KMS-11 (cell line): ENCODE results near the gene ZNF827.

Experiments
- H2AFZ ChIP-seq: fragments of 200-600 bp; sonication (generic); 2 replicates; pipeline ENCODE4 v1.6.1; 2016; ENCODE audit warnings: antibody characterized with exemption, mixed run types, low read depth
- H3K27ac ChIP-seq: fragments of 200-600 bp; sonication (generic); 2 replicates; pipeline ENCODE4 v1.6.1; 2016; ENCODE audit warnings: mild to moderate bottlenecking, mixed run types
- H3K27me3 ChIP-seq: fragments of 200-600 bp; sonication (generic); 2 replicates; pipeline ENCODE4 v1.6.1; 2017; ENCODE audit warnings: mild to moderate bottlenecking, low read depth, mixed run types, moderate library complexity; ENCODE audit not compliant: insufficient read depth
- H3K36me3 ChIP-seq: fragments of 200-600 bp; sonication (generic); 2 replicates; pipeline ENCODE4 v1.6.1; 2017; ENCODE audit warnings: mild to moderate bottlenecking, mixed run types; ENCODE audit not compliant: insufficient read depth
- H3K4me1 ChIP-seq: fragments of 200-600 bp; sonication (generic); 2 replicates; pipeline ENCODE4 v1.6.1; 2016; ENCODE audit warnings: mild to moderate bottlenecking, low read depth, mixed run types; ENCODE audit not compliant: poor library complexity, severe bottlenecking
- H3K4me2 ChIP-seq: fragments of 200-600 bp; sonication (generic); 2 replicates; pipeline ENCODE4 v1.7.0; 2016; ENCODE audit warnings: mild to moderate bottlenecking, mixed run types
- H3K4me3 ChIP-seq: fragments of 200-600 bp; sonication (generic); IDR thresholded peaks from 2 replicates; pipeline ENCODE4 v1.6.1; 2017; ENCODE audit warnings: low read depth, low read length, mixed read lengths; ENCODE audit not compliant: insufficient read depth
- H3K79me2 ChIP-seq: fragments of 200-600 bp; sonication (generic); 2 replicates; pipeline ENCODE4 v1.6.1; 2016; ENCODE audit warnings: low read depth, mixed run types; ENCODE audit not compliant: insufficient read depth
- H3K9ac ChIP-seq: fragments of 200-600 bp; sonication (generic); 2 replicates; pipeline ENCODE4 v1.6.1; 2016; ENCODE audit warnings: mild to moderate bottlenecking, mixed run types
- H4K20me1 ChIP-seq: fragments of 200-600 bp; sonication (generic); 2 replicates; pipeline ENCODE4 v1.6.1; 2016; ENCODE audit warnings: mild to moderate bottlenecking, mixed run types; ENCODE audit not compliant: insufficient read depth
- TF ChIP-seq, protein P1 (sequence below): fragments of 200-600 bp; sonication (generic); conservative IDR thresholded peaks from 2 replicates; pipeline ENCODE4 v1.6.1; 2017; ENCODE audit warnings: low read depth, mild to moderate bottlenecking, antibody characterized with exemption, low read length, moderate library complexity, mixed read lengths

ZNF827 gene

DNA sequence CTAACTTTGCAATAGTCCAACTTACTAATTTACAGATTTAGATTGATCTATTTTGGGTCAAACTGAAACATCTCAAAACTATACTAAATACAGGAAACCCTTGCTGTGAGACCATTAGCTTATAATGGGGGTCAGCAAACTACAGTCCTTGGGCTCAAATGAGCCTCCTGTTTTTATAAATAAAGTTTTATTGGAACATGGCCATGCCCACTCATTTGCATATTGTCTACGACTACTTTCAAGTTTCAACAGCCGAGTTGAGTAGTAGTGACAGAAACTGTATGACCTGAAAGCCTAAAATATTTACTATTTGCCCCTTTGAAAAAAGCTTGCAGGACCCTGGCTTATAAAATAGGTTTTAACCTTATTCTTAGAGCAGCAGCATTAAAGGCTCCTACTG is 166.3 kb downstream of the ZNF827 start:
- Histone ChIP-seq H4K20me1 (no peaks in the 10 kb centered on the region), H3K4me1 (peaks cover 46% of the 10 kb centered on the region), H3K27ac (peak overlapping the region; percentile 62; the same call in 1 of the 2 replicates), H3K36me3 (no peaks in the 10 kb centered on the region; the same call in 1 of the 2 replicates), H3K27me3 (no peaks in the 10 kb centered on the region), H3K9ac (no peak overlapping the region), H3K4me3 (no peak overlapping the region), H3K4me2 (peak overlapping the region; percentile 73), H3K79me2 (no peaks in the 10 kb centered on the region), H2AFZ (no peak overlapping the region)
- TF ChIP-seq, protein P1, sequence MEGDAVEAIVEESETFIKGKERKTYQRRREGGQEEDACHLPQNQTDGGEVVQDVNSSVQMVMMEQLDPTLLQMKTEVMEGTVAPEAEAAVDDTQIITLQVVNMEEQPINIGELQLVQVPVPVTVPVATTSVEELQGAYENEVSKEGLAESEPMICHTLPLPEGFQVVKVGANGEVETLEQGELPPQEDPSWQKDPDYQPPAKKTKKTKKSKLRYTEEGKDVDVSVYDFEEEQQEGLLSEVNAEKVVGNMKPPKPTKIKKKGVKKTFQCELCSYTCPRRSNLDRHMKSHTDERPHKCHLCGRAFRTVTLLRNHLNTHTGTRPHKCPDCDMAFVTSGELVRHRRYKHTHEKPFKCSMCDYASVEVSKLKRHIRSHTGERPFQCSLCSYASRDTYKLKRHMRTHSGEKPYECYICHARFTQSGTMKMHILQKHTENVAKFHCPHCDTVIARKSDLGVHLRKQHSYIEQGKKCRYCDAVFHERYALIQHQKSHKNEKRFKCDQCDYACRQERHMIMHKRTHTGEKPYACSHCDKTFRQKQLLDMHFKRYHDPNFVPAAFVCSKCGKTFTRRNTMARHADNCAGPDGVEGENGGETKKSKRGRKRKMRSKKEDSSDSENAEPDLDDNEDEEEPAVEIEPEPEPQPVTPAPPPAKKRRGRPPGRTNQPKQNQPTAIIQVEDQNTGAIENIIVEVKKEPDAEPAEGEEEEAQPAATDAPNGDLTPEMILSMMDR = no peak

GRCh38 chr4:145770124-145770523 is 168.5 kb downstream of the ZNF827 start:
- peaks cover 43% of the 10 kb centered on the region for H3K4me1 ChIP-seq
- H3K36me3 ChIP-seq = no peaks in the 10 kb centered on the region; the same call in 1 of the 2 replicates
- no peak overlapping the region for H2AFZ ChIP-seq
- H3K9ac ChIP-seq = no peak overlapping the region
- H3K27ac ChIP-seq = no peak overlapping the region
- H3K4me3 ChIP-seq = no peak overlapping the region
- no peaks in the 10 kb centered on the region for H3K79me2 ChIP-seq
- TF ChIP-seq, protein P1 = no peak
- no peak overlapping the region for H3K4me2 ChIP-seq
- no peaks in the 10 kb centered on the region for H4K20me1 ChIP-seq
- no peaks in the 10 kb centered on the region for H3K27me3 ChIP-seq

DNA sequence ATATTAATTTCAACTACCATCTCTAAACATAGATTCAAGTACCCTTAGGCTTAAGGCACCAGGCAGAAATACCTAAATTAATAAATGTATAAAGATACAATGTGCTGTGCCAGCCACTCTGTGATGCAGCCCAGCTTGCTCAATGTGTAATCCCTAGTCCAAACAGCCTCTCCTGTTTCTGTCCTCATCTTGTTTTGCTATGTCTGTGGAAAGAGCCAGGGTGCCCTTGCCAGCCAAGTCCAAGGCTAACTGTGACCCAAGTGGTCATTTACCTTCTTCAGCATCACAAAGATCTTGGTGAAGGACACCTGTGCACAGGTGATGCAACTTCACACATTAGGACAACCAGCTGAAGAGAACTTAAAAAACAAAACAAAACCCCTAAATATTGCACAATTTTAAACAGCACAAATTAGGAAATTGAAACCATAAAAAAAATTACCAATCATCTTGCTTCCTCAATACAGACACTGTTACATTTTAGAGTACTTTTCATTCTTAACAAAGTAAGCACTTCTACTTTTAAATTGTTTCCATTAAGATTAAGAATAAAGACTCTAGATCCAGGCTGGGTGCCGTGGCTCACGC is 169.1 kb downstream of the ZNF827 start:
- no peak overlapping the region for H2AFZ ChIP-seq
- TF ChIP-seq, protein P1 = no peak
- no peak overlapping the region for H3K4me2 ChIP-seq
- no peak overlapping the region for H3K27ac ChIP-seq
- H3K27me3 ChIP-seq = no peaks in the 10 kb centered on the region
- H3K4me1 ChIP-seq = peaks cover 37% of the 10 kb centered on the region
- no peaks in the 10 kb centered on the region for H3K79me2 ChIP-seq
- H3K9ac ChIP-seq = no peak overlapping the region
- H4K20me1 ChIP-seq = no peaks in the 10 kb centered on the region
- H3K4me3 ChIP-seq = no peak overlapping the region
- H3K36me3 ChIP-seq = no peaks in the 10 kb centered on the region; the same call in 1 of the 2 replicates

GRCh38 chr4:145766273-145766672 is 172.3 kb downstream of the ZNF827 start:
- Histone ChIP-seq H2AFZ (no peak overlapping the region), H4K20me1 (no peaks in the 10 kb centered on the region), H3K36me3 (peaks cover 3% of the 10 kb centered on the region; the same call in 1 of the 2 replicates), H3K4me3 (no peak overlapping the region), H3K79me2 (no peaks in the 10 kb centered on the region), H3K4me2 (no peak overlapping the region), H3K4me1 (peaks cover 5% of the 10 kb centered on the region), H3K27me3 (no peaks in the 10 kb centered on the region), H3K27ac (no peak overlapping the region), H3K9ac (no peak overlapping the region)
- TF ChIP-seq, protein P1 = no peak
